Measurements from ENCODE around the gene YAF2. TPM values are rescaled to one million over a fixed set of nuclear protein-coding genes. Genes with fewer than 3 reads are reported as not detected.

Gene YAF2
- total and polyA plus RNA-seq, 2 experiments from 2014 or later, result 1.0 TPM

DNA sequence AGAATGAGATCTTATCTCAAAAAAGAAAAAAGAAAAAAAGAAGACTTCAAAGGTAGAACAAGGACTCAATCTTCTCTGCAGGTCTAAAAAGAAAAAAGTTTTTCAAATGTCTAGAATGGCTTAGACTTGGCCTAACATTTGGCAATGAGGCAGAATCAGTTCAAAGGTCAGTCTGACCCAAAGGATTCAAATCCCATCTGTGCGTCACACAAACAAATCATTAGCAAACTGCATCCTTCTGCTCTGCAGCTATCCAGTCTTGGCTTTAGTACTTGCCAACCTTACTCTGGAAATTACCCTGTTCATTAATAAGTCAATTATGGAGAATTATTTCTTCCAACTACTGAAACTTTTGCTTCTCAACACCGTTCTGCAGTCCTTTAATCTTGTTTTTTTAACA is 3.1 kb downstream of the YAF2 start:
- Mint-ChIP-seq H3K27ac (no peak overlapping the region), H3K36me3 (ENCODE audit: low read depth) (no peaks in the 10 kb centered on the region; the same call in 2 of the 3 replicates), H3K27me3 (ENCODE audit: insufficient read depth, low read depth, poor library complexity) (peaks cover 49% of the 10 kb centered on the region), H3K4me3 (no peak overlapping the region), H3K4me1 (peaks cover 7% of the 10 kb centered on the region), H3K9me3 (peaks cover 4% of the 10 kb centered on the region; the same call in 2 of the 3 replicates)
- Histone ChIP-seq H2AFZ (no peak overlapping the region), H4K20me1 (replicated peaks; ENCODE audit: insufficient read depth) (peaks cover 13% of the 10 kb centered on the region), H3K79me2 (replicated peaks; ENCODE audit: insufficient read depth) (no peaks in the 10 kb centered on the region), H3F3A (replicated peaks; ENCODE audit: low read depth) (no peaks in the 10 kb centered on the region), H3K27me3 (ENCODE audit: insufficient read depth) (peaks cover 92% of the 10 kb centered on the region), H3K36me3 (ENCODE audit: insufficient read depth) (no peaks in the 10 kb centered on the region), H3K4me2 (no peak overlapping the region), H3K27ac (ENCODE audit: low read depth) (no peak overlapping the region), H3K4me3 (no peak overlapping the region), H3K9me2 (ENCODE audit: insufficient read depth) (no peaks in the 10 kb centered on the region), H3K4me1 (ENCODE audit: insufficient read depth) (peaks cover 7% of the 10 kb centered on the region; the same call in 1 of the 2 replicates)
- no peak for DNase-seq (ENCODE audit: low spot score)
- no peak for ATAC-seq
- TF ChIP-seq EZH2phosphoT487 (IDR thresholded peaks at IDR 0.05; ENCODE audit: unreplicated experiment) (no peak), EZH2 (IDR thresholded peaks at IDR 0.05; ENCODE audit: low read depth, unreplicated experiment) (no peak), NANOG (IDR thresholded peaks at IDR 0.05; ENCODE audit: borderline replicate concordance) (no peak), ZNF114 (CRISPR knock-in tag; IDR thresholded peaks at IDR 0.05) (no peak), JUNB (IDR thresholded peaks at IDR 0.05; ENCODE audit: unreplicated experiment) (no peak), STAT1 (IDR thresholded peaks at IDR 0.05; ENCODE audit: unreplicated experiment) (no peak), ZNF331 (CRISPR knock-in tag; IDR thresholded peaks at IDR 0.05; ENCODE audit: low read depth) (no peak), CREB1 (CRISPR knock-in tag; IDR thresholded peaks at IDR 0.05; ENCODE audit: low read depth) (no peak), POLR2AphosphoS5 (IDR thresholded peaks at IDR 0.05; ENCODE audit: low read depth) (no peak)
- TF ChIP-seq, protein P1, sequence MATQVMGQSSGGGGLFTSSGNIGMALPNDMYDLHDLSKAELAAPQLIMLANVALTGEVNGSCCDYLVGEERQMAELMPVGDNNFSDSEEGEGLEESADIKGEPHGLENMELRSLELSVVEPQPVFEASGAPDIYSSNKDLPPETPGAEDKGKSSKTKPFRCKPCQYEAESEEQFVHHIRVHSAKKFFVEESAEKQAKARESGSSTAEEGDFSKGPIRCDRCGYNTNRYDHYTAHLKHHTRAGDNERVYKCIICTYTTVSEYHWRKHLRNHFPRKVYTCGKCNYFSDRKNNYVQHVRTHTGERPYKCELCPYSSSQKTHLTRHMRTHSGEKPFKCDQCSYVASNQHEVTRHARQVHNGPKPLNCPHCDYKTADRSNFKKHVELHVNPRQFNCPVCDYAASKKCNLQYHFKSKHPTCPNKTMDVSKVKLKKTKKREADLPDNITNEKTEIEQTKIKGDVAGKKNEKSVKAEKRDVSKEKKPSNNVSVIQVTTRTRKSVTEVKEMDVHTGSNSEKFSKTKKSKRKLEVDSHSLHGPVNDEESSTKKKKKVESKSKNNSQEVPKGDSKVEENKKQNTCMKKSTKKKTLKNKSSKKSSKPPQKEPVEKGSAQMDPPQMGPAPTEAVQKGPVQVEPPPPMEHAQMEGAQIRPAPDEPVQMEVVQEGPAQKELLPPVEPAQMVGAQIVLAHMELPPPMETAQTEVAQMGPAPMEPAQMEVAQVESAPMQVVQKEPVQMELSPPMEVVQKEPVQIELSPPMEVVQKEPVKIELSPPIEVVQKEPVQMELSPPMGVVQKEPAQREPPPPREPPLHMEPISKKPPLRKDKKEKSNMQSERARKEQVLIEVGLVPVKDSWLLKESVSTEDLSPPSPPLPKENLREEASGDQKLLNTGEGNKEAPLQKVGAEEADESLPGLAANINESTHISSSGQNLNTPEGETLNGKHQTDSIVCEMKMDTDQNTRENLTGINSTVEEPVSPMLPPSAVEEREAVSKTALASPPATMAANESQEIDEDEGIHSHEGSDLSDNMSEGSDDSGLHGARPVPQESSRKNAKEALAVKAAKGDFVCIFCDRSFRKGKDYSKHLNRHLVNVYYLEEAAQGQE (IDR thresholded peaks at IDR 0.05; ENCODE audit: unreplicated experiment), result no peak
- TF ChIP-seq, protein P2, sequence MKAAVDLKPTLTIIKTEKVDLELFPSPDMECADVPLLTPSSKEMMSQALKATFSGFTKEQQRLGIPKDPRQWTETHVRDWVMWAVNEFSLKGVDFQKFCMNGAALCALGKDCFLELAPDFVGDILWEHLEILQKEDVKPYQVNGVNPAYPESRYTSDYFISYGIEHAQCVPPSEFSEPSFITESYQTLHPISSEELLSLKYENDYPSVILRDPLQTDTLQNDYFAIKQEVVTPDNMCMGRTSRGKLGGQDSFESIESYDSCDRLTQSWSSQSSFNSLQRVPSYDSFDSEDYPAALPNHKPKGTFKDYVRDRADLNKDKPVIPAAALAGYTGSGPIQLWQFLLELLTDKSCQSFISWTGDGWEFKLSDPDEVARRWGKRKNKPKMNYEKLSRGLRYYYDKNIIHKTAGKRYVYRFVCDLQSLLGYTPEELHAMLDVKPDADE (IDR thresholded peaks at IDR 0.05), result no peak
- TF ChIP-seq, protein P3, sequence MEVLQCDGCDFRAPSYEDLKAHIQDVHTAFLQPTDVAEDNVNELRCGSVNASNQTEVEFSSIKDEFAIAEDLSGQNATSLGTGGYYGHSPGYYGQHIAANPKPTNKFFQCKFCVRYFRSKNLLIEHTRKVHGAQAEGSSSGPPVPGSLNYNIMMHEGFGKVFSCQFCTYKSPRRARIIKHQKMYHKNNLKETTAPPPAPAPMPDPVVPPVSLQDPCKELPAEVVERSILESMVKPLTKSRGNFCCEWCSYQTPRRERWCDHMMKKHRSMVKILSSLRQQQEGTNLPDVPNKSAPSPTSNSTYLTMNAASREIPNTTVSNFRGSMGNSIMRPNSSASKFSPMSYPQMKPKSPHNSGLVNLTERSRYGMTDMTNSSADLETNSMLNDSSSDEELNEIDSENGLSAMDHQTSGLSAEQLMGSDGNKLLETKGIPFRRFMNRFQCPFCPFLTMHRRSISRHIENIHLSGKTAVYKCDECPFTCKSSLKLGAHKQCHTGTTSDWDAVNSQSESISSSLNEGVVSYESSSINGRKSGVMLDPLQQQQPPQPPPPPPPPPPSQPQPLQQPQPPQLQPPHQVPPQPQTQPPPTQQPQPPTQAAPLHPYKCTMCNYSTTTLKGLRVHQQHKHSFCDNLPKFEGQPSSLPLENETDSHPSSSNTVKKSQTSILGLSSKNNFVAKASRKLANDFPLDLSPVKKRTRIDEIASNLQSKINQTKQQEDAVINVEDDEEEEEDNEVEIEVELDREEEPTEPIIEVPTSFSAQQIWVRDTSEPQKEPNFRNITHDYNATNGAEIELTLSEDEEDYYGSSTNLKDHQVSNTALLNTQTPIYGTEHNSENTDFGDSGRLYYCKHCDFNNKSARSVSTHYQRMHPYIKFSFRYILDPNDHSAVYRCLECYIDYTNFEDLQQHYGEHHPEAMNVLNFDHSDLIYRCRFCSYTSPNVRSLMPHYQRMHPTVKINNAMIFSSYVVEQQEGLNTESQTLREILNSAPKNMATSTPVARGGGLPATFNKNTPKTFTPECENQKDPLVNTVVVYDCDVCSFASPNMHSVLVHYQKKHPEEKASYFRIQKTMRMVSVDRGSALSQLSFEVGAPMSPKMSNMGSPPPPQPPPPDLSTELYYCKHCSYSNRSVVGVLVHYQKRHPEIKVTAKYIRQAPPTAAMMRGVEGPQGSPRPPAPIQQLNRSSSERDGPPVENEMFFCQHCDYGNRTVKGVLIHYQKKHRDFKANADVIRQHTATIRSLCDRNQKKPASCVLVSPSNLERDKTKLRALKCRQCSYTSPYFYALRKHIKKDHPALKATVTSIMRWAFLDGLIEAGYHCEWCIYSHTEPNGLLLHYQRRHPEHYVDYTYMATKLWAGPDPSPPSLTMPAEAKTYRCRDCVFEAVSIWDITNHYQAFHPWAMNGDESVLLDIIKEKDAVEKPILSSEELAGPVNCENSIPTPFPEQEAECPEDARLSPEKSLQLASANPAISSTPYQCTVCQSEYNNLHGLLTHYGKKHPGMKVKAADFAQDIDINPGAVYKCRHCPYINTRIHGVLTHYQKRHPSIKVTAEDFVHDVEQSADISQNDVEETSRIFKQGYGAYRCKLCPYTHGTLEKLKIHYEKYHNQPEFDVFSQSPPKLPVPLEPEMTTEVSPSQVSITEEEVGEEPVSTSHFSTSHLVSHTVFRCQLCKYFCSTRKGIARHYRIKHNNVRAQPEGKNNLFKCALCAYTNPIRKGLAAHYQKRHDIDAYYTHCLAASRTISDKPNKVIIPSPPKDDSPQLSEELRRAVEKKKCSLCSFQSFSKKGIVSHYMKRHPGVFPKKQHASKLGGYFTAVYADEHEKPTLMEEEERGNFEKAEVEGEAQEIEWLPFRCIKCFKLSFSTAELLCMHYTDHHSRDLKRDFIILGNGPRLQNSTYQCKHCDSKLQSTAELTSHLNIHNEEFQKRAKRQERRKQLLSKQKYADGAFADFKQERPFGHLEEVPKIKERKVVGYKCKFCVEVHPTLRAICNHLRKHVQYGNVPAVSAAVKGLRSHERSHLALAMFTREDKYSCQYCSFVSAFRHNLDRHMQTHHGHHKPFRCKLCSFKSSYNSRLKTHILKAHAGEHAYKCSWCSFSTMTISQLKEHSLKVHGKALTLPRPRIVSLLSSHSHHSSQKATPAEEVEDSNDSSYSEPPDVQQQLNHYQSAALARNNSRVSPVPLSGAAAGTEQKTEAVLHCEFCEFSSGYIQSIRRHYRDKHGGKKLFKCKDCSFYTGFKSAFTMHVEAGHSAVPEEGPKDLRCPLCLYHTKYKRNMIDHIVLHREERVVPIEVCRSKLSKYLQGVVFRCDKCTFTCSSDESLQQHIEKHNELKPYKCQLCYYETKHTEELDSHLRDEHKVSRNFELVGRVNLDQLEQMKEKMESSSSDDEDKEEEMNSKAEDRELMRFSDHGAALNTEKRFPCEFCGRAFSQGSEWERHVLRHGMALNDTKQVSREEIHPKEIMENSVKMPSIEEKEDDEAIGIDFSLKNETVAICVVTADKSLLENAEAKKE (CRISPR knock-in tag; IDR thresholded peaks at IDR 0.05), result no peak
- TF ChIP-seq, protein P4, sequence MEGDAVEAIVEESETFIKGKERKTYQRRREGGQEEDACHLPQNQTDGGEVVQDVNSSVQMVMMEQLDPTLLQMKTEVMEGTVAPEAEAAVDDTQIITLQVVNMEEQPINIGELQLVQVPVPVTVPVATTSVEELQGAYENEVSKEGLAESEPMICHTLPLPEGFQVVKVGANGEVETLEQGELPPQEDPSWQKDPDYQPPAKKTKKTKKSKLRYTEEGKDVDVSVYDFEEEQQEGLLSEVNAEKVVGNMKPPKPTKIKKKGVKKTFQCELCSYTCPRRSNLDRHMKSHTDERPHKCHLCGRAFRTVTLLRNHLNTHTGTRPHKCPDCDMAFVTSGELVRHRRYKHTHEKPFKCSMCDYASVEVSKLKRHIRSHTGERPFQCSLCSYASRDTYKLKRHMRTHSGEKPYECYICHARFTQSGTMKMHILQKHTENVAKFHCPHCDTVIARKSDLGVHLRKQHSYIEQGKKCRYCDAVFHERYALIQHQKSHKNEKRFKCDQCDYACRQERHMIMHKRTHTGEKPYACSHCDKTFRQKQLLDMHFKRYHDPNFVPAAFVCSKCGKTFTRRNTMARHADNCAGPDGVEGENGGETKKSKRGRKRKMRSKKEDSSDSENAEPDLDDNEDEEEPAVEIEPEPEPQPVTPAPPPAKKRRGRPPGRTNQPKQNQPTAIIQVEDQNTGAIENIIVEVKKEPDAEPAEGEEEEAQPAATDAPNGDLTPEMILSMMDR (conservative IDR thresholded peaks at IDR 0.05; ENCODE audit: low read depth in 2 of 2), result no peak
